ENCODE measurements around the gene RBM15. TPM values are rescaled to one million over a fixed set of nuclear protein-coding genes. Genes with fewer than 3 reads are reported as not detected.

RBM15 gene
- total and polyA plus RNA-seq, 2 donors (not counting 1 experiment from before 2014, with no cell fraction given), result 8.4 to 25.9 TPM

GRCh38 chr1:110394493-110394820 lies 55.3 kb downstream of the RBM15 start:
- Histone ChIP-seq H4K20me1 (ENCODE audit: control insufficient read depth, extremely low read depth, insufficient read depth, low read length) (no peaks in the 10 kb centered on the region), H3K4me2 (ENCODE audit: extremely low read depth, insufficient read depth, low read length) (peak overlapping the region; percentile 21), H3K27ac (ENCODE audit: insufficient read depth, low read length) (peak overlapping the region; percentile 51), H2AFZ (ENCODE audit: low read length) (no peak overlapping the region), H3K27me3 (ENCODE audit: control insufficient read depth, insufficient read depth, low read length) (no peaks in the 10 kb centered on the region), H3K79me2 (ENCODE audit: control insufficient read depth, insufficient read depth, low read length) (no peaks in the 10 kb centered on the region), H3K36me3 (ENCODE audit: control insufficient read depth, insufficient read depth, low read length) (no peaks in the 10 kb centered on the region), H3K4me3 (replicated peaks in 1 of 4; ENCODE audit: control extremely low read depth in 1 of 4, insufficient read depth in 1 of 4, low read depth in 3 of 4, low read length in 4 of 4) (no peak overlapping the region), H3K9ac (ENCODE audit: insufficient read depth, low read length) (no peak overlapping the region), H3K4me1 (ENCODE audit: control insufficient read depth, extremely low read depth, insufficient read depth, low read length) (peaks cover 21% of the 10 kb centered on the region), H3K9me3 (ENCODE audit: control insufficient read depth, insufficient read depth, low read depth, low read length) (no peaks in the 10 kb centered on the region)
- TF ChIP-seq CTCF (conservative IDR thresholded peaks at IDR 0.05 in 1 of 2, IDR thresholded peaks at IDR 0.05 in 1 of 2; ENCODE audit: low read depth in 1 of 2, low read length in 2 of 2) (no peak), EZH2 (IDR thresholded peaks at IDR 0.05; ENCODE audit: low read length, missing control alignments) (no peak)
- no peak for DNase-seq (ENCODE audit: low read depth in 2 of 2)

Other genes starting within 250 kb of the RBM15 start
- gene UBL4B, start 226.9 kb upstream of the RBM15 start, total RNA-seq, result under 0.01 TPM in 1 of 2 replicates, not detected in the other
- gene UBL4B, start 226.9 kb upstream of the RBM15 start, polyA plus RNA-seq, result not detected in 2 replicates
- under 0.01 TPM in 1 of 2 replicates, not detected in the other for gene SLC6A17, start 188.9 kb upstream of the RBM15 start, total RNA-seq
- gene SLC6A17, start 188.9 kb upstream of the RBM15 start, polyA plus RNA-seq, result 0.09 and 0.14 TPM in 2 replicates
- gene KCNC4, start 129.1 kb upstream of the RBM15 start, total RNA-seq, result 0.51 and 0.66 TPM in 2 replicates
- 0.76 and 1.6 TPM in 2 replicates for gene KCNC4, start 129.1 kb upstream of the RBM15 start, polyA plus RNA-seq
- 42.6 and 64.4 TPM in 2 replicates for gene SLC16A4, start 51.6 kb downstream of the RBM15 start, total RNA-seq
- gene SLC16A4, start 51.6 kb downstream of the RBM15 start, polyA plus RNA-seq, result 32.8 and 91.9 TPM in 2 replicates
- 50.3 and 70.4 TPM in 2 replicates for gene LAMTOR5, start 68.3 kb downstream of the RBM15 start, total RNA-seq
- gene LAMTOR5, start 68.3 kb downstream of the RBM15 start, polyA plus RNA-seq, result 310 and 317 TPM in 2 replicates
- gene PROK1, start 111.8 kb downstream of the RBM15 start, total RNA-seq, result not detected in 2 replicates
- gene PROK1, start 111.8 kb downstream of the RBM15 start, polyA plus RNA-seq, result not detected in 2 replicates
- gene KCNA10, start 179.8 kb downstream of the RBM15 start, total RNA-seq, result not detected in 2 replicates
- gene KCNA10, start 179.8 kb downstream of the RBM15 start, polyA plus RNA-seq, result not detected in 2 replicates

Measured in fibroblast of lung (primary cell).